HG02981 (cell line): Measurements from ENCODE around the gene F13A1.

Experiments used
- ATAC-seq: cut with Tn5 transposase; IDR thresholded peaks from one replicate; pipeline ENCODE4 v1.9.1; 2021; ENCODE audit warnings: mild to moderate bottlenecking, moderate library complexity; ENCODE audit not compliant: unreplicated experiment

F13A1 gene

GRCh38 chr6:6244624-6245023 lies 75.8 kb downstream of the F13A1 start:
- no peak for ATAC-seq

GRCh38 chr6:6243846-6244245 lies 76.6 kb downstream of the F13A1 start:
- no peak for ATAC-seq

- no peak for ATAC-seq
Measured at GRCh38 chr6:6239598-6240581, 80.6 kb downstream of the F13A1 start.

GRCh38 chr6:6236730-6237469 lies 83.6 kb downstream of the F13A1 start:
- ATAC-seq: no peak

GRCh38 chr6:6235786-6236185 lies 84.7 kb downstream of the F13A1 start:
- no peak for ATAC-seq

GRCh38 chr6:6234963-6235362 lies 85.5 kb downstream of the F13A1 start:
- ATAC-seq: no peak

GRCh38 chr6:6230286-6230685 lies 90.2 kb downstream of the F13A1 start:
- ATAC-seq: no peak

- ATAC-seq: no peak
Measured at GRCh38 chr6:6227896-6228295, 92.6 kb downstream of the F13A1 start.

GRCh38 chr6:6225885-6226529 lies 94.5 kb downstream of the F13A1 start:
- ATAC-seq: no peak

GRCh38 chr6:6224933-6225486 lies 95.5 kb downstream of the F13A1 start:
- no peak for ATAC-seq

GRCh38 chr6:6221787-6222535 lies 98.5 kb downstream of the F13A1 start:
- no peak for ATAC-seq

GRCh38 chr6:6220718-6221117 lies 99.7 kb downstream of the F13A1 start:
- no peak for ATAC-seq

GRCh38 chr6:6219716-6220115 lies 100.7 kb downstream of the F13A1 start:
- no peak for ATAC-seq

GRCh38 chr6:6218759-6219085 lies 101.7 kb downstream of the F13A1 start:
- no peak for ATAC-seq

GRCh38 chr6:6217855-6218758 lies 102.4 kb downstream of the F13A1 start:
- ATAC-seq: no peak

- no peak for ATAC-seq
Measured at GRCh38 chr6:6210994-6211393, 109.5 kb downstream of the F13A1 start.

- no peak for ATAC-seq
Measured at GRCh38 chr6:6202886-6203285, 117.6 kb downstream of the F13A1 start.

- no peak for ATAC-seq
Measured at GRCh38 chr6:6201200-6201599, 119.3 kb downstream of the F13A1 start.

- ATAC-seq: no peak
Measured at GRCh38 chr6:6199678-6200077, 120.8 kb downstream of the F13A1 start.

GRCh38 chr6:6196762-6197161 lies 123.7 kb downstream of the F13A1 start:
- ATAC-seq: no peak
